ENCODE results near the gene WASF1. TPM values are rescaled to one million over a fixed set of nuclear protein-coding genes. Genes with fewer than 3 reads are reported as not detected.

The WASF1 gene
- total RNA-seq, 1 experiment from 2014 or later, result 28.6 TPM

DNA sequence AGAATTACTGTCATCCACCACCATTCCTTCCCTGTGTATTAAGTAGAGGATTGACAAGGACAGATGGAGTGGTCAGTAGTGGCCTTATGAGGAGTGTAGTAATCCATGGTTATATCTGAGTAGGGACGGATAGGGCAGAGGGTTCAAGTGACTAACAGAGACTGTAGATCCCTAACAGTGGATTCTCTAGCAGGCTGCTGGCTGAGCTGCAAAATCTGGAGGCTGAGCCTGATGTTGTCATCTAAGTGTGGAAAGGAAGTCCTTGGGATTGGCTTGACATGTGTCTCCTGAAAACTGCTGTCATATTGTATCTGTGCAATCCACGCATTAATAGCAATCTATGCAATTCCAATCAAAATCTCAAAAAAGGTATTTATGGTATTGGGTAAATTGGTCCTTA is 94.2 kb downstream of the WASF1 start:
- WGBS (ENCODE audit: extremely low coverage, insufficient read length, low lambda C conversion rate), result no CpG with 5 or more reads among the region's 2 CpGs
- Histone ChIP-seq H2AFZ (ENCODE audit: low read length) (no peak overlapping the region), H3K9me3 (ENCODE audit: control insufficient read depth, low read depth, low read length) (no peaks in the 10 kb centered on the region), H2BK120ac (ENCODE audit: low read depth, low read length, poor library complexity, severe bottlenecking) (no peak overlapping the region), H3K18ac (ENCODE audit: insufficient read length, low read depth, low read length) (no peak overlapping the region), H2BK15ac (ENCODE audit: low read depth, low read length) (no peak overlapping the region), H3K14ac (ENCODE audit: insufficient read depth, low read length) (no peak overlapping the region), H3K9ac (ENCODE audit: extremely low read depth, insufficient read length, low read length) (no peak overlapping the region), H2AK5ac (ENCODE audit: insufficient read length, low read length) (no peak overlapping the region), H3K79me2 (ENCODE audit: insufficient read depth, low read length) (no peaks in the 10 kb centered on the region), H3K27ac (ENCODE audit: insufficient read length, low read depth, low read length) (no peak overlapping the region), H3K23ac (ENCODE audit: insufficient read length, low read depth, low read length) (no peak overlapping the region), H2BK20ac (ENCODE audit: low read depth, low read length, poor library complexity, severe bottlenecking) (no peak overlapping the region), H3K56ac (ENCODE audit: insufficient read length, low read depth, low read length) (no peak overlapping the region), H4K5ac (ENCODE audit: insufficient read length, low read depth, low read length) (no peak overlapping the region), H3T11ph (ENCODE audit: low read length) (no peak overlapping the region), H4K8ac (replicated peaks; ENCODE audit: insufficient read length, low read depth, low read length) (no peak overlapping the region), H3K4me2 (ENCODE audit: insufficient read depth, insufficient read length, low read length) (no peak overlapping the region), H3K23me2 (ENCODE audit: insufficient read length, low read depth, low read length, poor library complexity, severe bottlenecking) (no peaks in the 10 kb centered on the region), H4K20me1 (ENCODE audit: control insufficient read depth, insufficient read depth, insufficient read length) (no peaks in the 10 kb centered on the region), H4K91ac (ENCODE audit: insufficient read length, low read depth, low read length) (no peak overlapping the region), H3K4ac (ENCODE audit: low read depth, low read length) (no peak overlapping the region), H3K79me1 (ENCODE audit: insufficient read depth, low read depth, low read length, poor library complexity, severe bottlenecking) (no peaks in the 10 kb centered on the region), H3K27me3 (ENCODE audit: insufficient read depth, low read length) (no peaks in the 10 kb centered on the region), H2BK12ac (ENCODE audit: insufficient read length, low read depth, low read length) (no peak overlapping the region), H3K4me1 (ENCODE audit: insufficient read depth, low read length) (no peaks in the 10 kb centered on the region), H2BK5ac (ENCODE audit: insufficient read length, low read length) (no peak overlapping the region)
- Mint-ChIP-seq H3K4me3 (no peak overlapping the region), H3K27ac (no peak overlapping the region), H3K27me3 (ENCODE audit: low read depth) (no peaks in the 10 kb centered on the region), H3K4me1 (peaks cover 4 to 6% of the 10 kb centered on the region in 2 experiments; a peak in 3 of 4 replicates), H3K9me3 (peaks cover 0 to 4% of the 10 kb centered on the region in 2 experiments; a peak in 1 of 5 replicates), H3K36me3 (ENCODE audit: insufficient read depth in 1 of 3, low read depth in 3 of 3) (peaks cover 0 to 5% (median 0%) of the 10 kb centered on the region in 3 experiments; a peak in 2 of 7 replicates)
- no peak for DNase-seq
- TF ChIP-seq, protein P1, sequence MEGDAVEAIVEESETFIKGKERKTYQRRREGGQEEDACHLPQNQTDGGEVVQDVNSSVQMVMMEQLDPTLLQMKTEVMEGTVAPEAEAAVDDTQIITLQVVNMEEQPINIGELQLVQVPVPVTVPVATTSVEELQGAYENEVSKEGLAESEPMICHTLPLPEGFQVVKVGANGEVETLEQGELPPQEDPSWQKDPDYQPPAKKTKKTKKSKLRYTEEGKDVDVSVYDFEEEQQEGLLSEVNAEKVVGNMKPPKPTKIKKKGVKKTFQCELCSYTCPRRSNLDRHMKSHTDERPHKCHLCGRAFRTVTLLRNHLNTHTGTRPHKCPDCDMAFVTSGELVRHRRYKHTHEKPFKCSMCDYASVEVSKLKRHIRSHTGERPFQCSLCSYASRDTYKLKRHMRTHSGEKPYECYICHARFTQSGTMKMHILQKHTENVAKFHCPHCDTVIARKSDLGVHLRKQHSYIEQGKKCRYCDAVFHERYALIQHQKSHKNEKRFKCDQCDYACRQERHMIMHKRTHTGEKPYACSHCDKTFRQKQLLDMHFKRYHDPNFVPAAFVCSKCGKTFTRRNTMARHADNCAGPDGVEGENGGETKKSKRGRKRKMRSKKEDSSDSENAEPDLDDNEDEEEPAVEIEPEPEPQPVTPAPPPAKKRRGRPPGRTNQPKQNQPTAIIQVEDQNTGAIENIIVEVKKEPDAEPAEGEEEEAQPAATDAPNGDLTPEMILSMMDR (conservative IDR thresholded peaks at IDR 0.05), result no peak

Measured in H9 (cell line).